Activated naive CD4-positive, alpha-beta T cell treated with anti-CD3 and anti-CD28 coated beads, Interleukin-2, amount 10 ng/mL, durations not matched to agents 7 days and 5 days (primary cell): ENCODE measurements around the gene CHRM5.

Experiments
- CTCF ChIA-PET: fragments of 350-600 bp; sonication (Branson Sonifier 250); formaldehyde crosslinking; loops from one replicate; lab custom pipeline; 2021; ENCODE audit warnings: antibody characterized with exemption; lab: Charles Lee
- DNase-seq: peaks from one replicate; pipeline ENCODE4 v3.0.0-alpha.2; 2020
- H3K27ac Mint-ChIP-seq: one replicate; pipeline ENCODE4 v1.8.0; 2021; ENCODE audit warnings: mild to moderate bottlenecking, moderate library complexity, mixed read lengths
- H3K27me3 Mint-ChIP-seq: one replicate; pipeline ENCODE4 v1.8.0; 2021; ENCODE audit warnings: mild to moderate bottlenecking, mixed read lengths
- H3K36me3 Mint-ChIP-seq: one replicate; pipeline ENCODE4 v1.8.0; 2021; ENCODE audit warnings: mixed read lengths
- H3K4me1 Mint-ChIP-seq: one replicate; pipeline ENCODE4 v1.8.0; 2021; ENCODE audit warnings: mixed read lengths
- H3K4me3 Mint-ChIP-seq: one replicate; pipeline ENCODE4 v1.8.0; 2021; ENCODE audit warnings: mild to moderate bottlenecking, moderate library complexity, mixed read lengths
- H3K9me3 Mint-ChIP-seq: one replicate; pipeline ENCODE4 v1.8.0; 2021; ENCODE audit warnings: mixed read lengths

CHRM5 gene

GRCh38 chr15:34107315-34107714 is 139.0 kb downstream of the CHRM5 start:
- no peak overlapping the region for H3K27ac Mint-ChIP-seq
- peaks cover 10% of the 10 kb centered on the region for H3K9me3 Mint-ChIP-seq
- no peaks in the 10 kb centered on the region for H3K27me3 Mint-ChIP-seq
- DNase-seq: no peak
- H3K36me3 Mint-ChIP-seq: peaks cover 17% of the 10 kb centered on the region
- CTCF ChIA-PET: no interaction called here
- no peak overlapping the region for H3K4me3 Mint-ChIP-seq
- H3K4me1 Mint-ChIP-seq: peaks cover 19% of the 10 kb centered on the region

DNA sequence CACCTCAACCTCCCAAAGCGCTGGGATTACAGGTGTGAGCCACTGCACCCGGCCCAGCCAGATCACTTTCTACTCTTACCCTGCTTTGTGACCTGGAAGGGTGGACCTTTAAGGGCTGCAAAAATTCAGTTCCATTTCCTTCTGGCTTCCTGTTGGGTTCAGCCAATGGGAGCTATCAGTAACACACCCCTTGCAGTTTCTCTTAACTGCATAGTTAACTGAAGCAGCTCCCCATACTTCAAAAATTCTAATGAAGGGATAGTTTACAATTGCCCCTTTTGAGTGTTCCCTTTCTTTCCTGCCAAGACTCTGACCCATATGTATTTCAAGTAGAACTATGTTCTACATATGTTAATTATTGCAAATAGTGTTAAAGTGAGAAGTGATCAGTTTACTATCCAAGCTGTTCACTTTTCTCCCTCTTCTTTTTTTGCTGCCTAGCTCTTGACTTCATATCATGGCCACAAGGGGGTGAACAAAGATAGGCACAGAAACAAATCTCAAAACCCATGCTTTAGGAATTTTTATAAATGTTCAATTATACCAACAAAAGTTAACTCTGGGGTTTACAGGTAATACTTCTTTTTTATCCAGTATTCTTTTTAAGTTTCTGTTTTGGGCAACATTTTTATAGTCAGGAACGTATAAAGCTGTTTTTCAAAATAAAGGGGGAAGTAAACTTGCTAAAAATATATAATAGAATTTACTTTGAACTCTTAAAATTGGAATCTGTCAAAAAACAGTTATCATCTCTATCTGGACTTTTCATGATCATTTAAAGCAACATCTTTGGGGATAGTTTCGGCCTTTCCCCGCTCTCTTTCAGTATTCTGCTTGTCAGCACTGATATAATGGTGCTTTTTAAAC is 141.7 kb downstream of the CHRM5 start:
- no peak overlapping the region for H3K27ac Mint-ChIP-seq
- no peak for DNase-seq
- CTCF ChIA-PET: interaction anchor here (0.6 to 4.4 kb wide), 16 partner anchors 9 to 753 kb away, joined by 3 to 29 read pairs (median 5); partner anchors contain the start of genes EMC7, GOLGA8B, KATNBL1 and LPCAT4
- peaks cover 5% of the 10 kb centered on the region for H3K4me1 Mint-ChIP-seq
- H3K27me3 Mint-ChIP-seq: peaks cover 10% of the 10 kb centered on the region
- H3K4me3 Mint-ChIP-seq: no peak overlapping the region
- peaks cover 3% of the 10 kb centered on the region for H3K36me3 Mint-ChIP-seq
- no peaks in the 10 kb centered on the region for H3K9me3 Mint-ChIP-seq

GRCh38 chr15:34111488-34111887 is 143.2 kb downstream of the CHRM5 start:
- peaks cover 15% of the 10 kb centered on the region for H3K27me3 Mint-ChIP-seq
- no peak overlapping the region for H3K4me3 Mint-ChIP-seq
- H3K36me3 Mint-ChIP-seq: no peaks in the 10 kb centered on the region
- CTCF ChIA-PET: interaction anchor here (0.6 to 4.4 kb wide), 5 partner anchors 49 to 1594 kb away, joined by 4 to 29 read pairs (median 4); partner anchors contain the start of gene KATNBL1
- DNase-seq: no peak
- H3K4me1 Mint-ChIP-seq: peaks cover 5% of the 10 kb centered on the region
- no peak overlapping the region for H3K27ac Mint-ChIP-seq
- no peaks in the 10 kb centered on the region for H3K9me3 Mint-ChIP-seq

DNA sequence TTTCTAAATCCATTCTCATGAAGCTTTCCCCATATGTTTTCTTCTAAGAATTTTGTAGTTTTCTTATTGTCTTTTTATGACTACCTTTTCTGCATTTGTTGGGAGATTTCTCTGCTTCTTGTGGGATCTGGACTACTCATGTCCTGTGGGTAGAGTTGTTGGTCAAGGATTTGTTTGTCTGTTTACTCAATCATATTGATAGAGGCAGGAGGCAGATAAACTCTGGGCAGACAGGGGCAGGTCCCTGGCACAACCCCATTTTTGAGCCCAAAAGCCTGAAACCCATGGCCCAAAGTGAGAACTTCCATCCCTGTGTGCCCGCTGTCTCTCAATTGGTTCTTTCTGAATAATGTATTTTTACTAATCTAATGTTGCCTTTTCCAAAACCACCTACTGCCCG is 145.9 kb downstream of the CHRM5 start:
- Mint-ChIP-seq H3K27ac (no peak overlapping the region), H3K4me1 (peaks cover 5% of the 10 kb centered on the region), H3K9me3 (no peaks in the 10 kb centered on the region), H3K36me3 (no peaks in the 10 kb centered on the region), H3K4me3 (no peak overlapping the region), H3K27me3 (peaks cover 24% of the 10 kb centered on the region)
- no peak for DNase-seq
- CTCF ChIA-PET: interaction anchor here (1.5 kb wide), 1 partner anchor 97 kb away, joined by 3 read pairs; no protein-coding TSS in a partner anchor

DNA sequence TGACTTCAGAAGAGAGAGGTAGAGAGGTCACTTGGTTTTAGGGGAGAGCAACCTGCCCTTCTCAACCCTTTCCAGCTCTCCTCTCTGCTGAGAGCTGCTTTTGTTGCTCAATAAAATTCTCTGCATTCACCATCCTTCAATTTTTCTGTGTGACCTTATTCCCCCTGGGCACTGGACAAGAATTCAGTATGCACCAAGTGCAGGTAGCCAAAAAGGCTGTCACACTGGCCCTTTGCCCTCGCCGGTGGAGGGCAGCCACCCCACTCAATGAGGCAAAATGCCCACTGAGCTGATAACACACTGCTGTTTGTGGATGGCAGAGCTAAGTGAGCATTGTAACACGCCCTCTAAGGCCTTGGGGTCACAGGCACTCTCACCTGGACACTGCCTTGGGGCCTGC is 146.4 kb downstream of the CHRM5 start:
- Mint-ChIP-seq H3K27me3 (peaks cover 24% of the 10 kb centered on the region), H3K4me1 (peaks cover 5% of the 10 kb centered on the region), H3K4me3 (no peak overlapping the region), H3K36me3 (no peaks in the 10 kb centered on the region), H3K9me3 (no peaks in the 10 kb centered on the region), H3K27ac (no peak overlapping the region)
- DNase-seq: no peak
- CTCF ChIA-PET: no interaction called here

GRCh38 chr15:34116620-34117019 is 148.3 kb downstream of the CHRM5 start:
- Mint-ChIP-seq H3K27ac (no peak overlapping the region), H3K4me3 (no peak overlapping the region), H3K4me1 (no peaks in the 10 kb centered on the region), H3K27me3 (peaks cover 28% of the 10 kb centered on the region), H3K9me3 (no peaks in the 10 kb centered on the region), H3K36me3 (no peaks in the 10 kb centered on the region)
- DNase-seq: no peak
- CTCF ChIA-PET: no interaction called here
